ENCODE results near the gene FGA.

The FGA gene

DNA sequence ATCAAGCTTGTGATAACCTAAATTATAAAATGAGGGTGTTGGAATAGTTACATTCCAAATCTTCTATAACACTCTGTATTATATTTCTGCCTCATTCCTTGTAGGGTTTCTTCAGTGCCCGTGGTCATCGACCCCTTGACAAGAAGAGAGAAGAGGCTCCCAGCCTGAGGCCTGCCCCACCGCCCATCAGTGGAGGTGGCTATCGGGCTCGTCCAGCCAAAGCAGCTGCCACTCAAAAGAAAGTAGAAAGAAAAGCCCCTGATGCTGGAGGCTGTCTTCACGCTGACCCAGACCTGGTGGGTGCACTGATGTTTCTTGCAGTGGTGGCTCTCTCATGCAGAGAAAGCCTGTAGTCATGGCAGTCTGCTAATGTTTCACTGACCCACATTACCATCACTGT is 24.8 kb downstream of the FGA start:
- TF ChIP-seq, protein P1, sequence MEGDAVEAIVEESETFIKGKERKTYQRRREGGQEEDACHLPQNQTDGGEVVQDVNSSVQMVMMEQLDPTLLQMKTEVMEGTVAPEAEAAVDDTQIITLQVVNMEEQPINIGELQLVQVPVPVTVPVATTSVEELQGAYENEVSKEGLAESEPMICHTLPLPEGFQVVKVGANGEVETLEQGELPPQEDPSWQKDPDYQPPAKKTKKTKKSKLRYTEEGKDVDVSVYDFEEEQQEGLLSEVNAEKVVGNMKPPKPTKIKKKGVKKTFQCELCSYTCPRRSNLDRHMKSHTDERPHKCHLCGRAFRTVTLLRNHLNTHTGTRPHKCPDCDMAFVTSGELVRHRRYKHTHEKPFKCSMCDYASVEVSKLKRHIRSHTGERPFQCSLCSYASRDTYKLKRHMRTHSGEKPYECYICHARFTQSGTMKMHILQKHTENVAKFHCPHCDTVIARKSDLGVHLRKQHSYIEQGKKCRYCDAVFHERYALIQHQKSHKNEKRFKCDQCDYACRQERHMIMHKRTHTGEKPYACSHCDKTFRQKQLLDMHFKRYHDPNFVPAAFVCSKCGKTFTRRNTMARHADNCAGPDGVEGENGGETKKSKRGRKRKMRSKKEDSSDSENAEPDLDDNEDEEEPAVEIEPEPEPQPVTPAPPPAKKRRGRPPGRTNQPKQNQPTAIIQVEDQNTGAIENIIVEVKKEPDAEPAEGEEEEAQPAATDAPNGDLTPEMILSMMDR (IDR thresholded peaks at IDR 0.05; ENCODE audit: low read depth, low read length): no peak

DNA sequence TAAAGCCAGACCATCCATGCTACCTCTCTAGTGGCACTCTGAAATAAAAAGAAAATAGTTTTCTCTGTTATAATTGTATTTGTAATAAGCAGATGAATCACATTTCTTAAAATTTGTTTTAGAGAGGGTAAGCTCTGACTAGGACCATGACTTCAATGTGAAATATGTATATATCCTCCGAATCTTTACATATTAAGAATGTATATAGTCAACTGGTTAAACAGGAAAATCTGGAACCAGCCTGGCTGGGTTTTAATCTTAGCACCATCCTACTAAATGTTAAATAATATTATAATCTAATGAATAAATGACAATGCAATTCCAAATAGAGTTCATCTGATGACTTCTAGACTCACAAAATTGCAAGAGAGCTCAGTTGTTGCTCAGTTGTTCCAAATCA is 26.2 kb downstream of the FGA start:
- TF ChIP-seq, protein P1 (IDR thresholded peaks at IDR 0.05; ENCODE audit: low read depth, low read length): no peak
- no peak overlapping the region for H3K4me3 ChIP-seq (ENCODE audit: low read depth, low read length)

More for the DNA sequence above, 24.8 kb downstream of the FGA start:
- H3K4me3 ChIP-seq (ENCODE audit: low read depth, low read length): no peak overlapping the region

DNA sequence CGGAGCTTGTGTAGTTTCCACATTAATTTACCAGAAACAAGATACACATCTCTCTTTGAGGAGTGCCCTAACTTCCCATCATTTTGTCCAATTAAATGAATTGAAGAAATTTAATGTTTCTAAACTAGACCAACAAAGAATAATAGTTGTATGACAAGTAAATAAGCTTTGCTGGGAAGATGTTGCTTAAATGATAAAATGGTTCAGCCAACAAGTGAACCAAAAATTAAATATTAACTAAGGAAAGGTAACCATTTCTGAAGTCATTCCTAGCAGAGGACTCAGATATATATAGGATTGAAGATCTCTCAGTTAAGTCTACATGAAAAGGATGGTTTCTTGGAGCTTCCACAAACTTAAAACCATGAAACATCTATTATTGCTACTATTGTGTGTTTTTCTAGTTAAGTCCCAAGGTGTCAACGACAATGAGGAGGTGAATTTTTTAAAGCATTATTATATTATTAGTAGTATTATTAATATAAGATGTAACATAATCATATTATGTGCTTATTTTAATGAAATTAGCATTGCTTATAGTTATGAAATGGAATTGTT is 27.8 kb downstream of the FGA start, which contains the start of gene FGB:
Gene FGB, plus strand, starts transcription at position 315 of the 558 bp plus-strand sequence. Its CDS starts 8 bp downstream, at position 323.
- TF ChIP-seq, protein P1 (IDR thresholded peaks at IDR 0.05; ENCODE audit: low read depth, low read length): no peak
- no peak within 1 kb of the TSS for H3K4me3 ChIP-seq (ENCODE audit: low read depth, low read length)

DNA sequence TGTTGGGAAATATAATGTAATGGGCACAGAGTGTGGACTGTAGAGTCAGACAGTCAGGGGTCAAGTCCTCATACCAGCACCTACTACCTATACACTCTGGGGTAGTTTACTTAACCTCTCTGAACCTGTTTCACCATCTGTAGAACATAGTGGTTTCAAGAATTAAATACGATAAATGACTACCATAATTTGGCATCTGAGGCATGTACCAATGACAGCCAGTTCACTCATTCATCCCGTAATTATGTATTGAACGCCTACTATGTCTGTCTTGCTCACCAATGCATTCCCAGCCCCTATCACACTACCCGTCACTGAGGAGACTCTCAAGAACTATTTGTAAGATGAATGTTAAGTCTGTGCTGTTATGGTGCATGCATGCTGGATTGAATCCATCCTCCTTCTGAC is 29.7 kb downstream of the FGA start:
- no peak overlapping the region for H3K4me3 ChIP-seq (ENCODE audit: low read depth, low read length)
- TF ChIP-seq, protein P1 (IDR thresholded peaks at IDR 0.05; ENCODE audit: low read depth, low read length): no peak

DNA sequence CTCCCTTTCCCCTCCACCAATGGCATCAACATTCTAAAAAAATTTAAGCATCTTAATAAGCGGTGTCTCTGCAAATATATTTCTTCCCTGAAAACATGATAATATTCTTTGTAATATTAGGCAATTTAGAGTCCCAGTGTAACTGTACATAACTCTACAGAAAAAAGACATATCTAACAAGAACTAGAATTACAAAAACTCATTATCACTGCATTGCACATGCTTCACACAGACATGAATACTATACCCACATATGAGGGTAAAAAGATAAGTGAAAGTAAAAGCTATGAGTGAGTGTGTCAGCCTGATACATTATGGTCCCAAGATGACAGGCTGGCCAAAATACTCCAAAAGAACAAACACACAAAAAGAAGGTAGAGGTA is 30.1 kb downstream of the FGA start:
- TF ChIP-seq, protein P1 (IDR thresholded peaks at IDR 0.05; ENCODE audit: low read depth, low read length): no peak
- H3K4me3 ChIP-seq (ENCODE audit: low read depth, low read length): no peak overlapping the region

DNA sequence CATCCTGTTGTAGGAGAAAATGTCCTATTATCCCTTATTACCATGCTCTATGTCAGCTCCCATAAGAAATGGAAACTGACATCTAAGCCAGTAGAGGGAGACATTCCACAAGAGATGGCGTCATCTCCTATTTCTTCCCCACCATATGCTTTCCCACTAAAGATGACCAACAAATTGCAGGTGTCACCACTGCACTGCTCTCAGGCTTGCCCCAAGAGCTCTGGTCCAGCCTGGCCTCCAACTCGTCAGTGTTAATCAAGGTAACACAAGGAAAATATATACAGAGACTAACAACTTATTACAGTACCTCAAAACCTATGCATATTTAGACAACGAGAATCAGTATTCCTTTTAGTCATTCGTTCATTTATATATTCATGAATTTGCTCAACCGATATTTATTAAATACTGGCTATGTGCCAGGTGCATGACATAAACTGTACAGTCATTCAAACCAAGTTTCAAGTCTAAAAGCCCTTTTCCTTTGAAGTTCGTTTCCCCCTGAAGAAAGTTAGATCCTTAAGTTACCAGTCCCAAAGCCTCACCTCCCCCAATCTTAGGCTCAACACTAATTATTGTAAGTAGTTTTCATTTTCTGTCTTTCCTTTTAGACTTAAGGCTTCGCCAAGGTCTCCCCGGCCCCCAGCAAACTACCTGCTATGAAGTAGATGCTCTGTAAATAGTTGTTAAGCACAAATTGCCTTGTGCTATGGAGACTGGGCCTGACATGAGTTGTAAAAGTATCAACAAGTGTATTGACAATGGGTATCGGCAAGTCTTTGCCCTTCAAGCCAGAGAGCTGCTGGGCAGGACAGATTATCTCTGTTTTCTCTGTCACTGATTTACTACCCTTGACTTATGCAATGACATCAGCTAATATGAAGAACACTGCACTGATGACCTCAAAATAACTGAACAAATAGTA is 30.8 kb downstream of the FGA start:
- TF ChIP-seq, protein P1 (IDR thresholded peaks at IDR 0.05; ENCODE audit: low read depth, low read length): peak; percentile 37; the same call in 1 of the 2 replicates
- H3K4me3 ChIP-seq (ENCODE audit: low read depth, low read length): no peak overlapping the region

DNA sequence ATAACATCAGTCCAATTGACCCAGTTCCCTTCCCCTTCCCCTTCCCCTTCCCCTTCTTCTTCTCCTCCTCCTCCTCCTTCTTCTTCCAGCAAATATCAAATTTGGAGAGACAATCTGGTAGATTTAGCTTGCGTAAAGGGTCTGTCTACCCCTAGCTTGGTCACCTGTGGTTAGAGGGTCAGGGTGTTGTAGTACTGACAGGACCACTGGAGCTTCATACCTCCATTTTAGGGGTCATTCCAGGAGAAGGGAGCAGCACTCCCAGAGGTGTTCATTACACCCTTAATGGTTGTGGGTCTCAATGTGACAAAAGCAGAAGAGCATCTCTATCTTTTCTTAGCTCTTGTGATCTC is 31.4 kb downstream of the FGA start:
- TF ChIP-seq, protein P1 (IDR thresholded peaks at IDR 0.05; ENCODE audit: low read depth, low read length): no peak
- no peak overlapping the region for H3K4me3 ChIP-seq (ENCODE audit: low read depth, low read length)

Measured in WI38 (cell line).